ENCODE data around the gene KRT8.

KRT8 gene

GRCh38 chr12:52847335-52848102 is 57.4 kb downstream of the KRT8 start:
- no peak for DNase-seq (ENCODE audit: low read depth in 2 of 2)
